ENCODE measurements around the gene KCNK15. TPM values are rescaled to one million over a fixed set of nuclear protein-coding genes. Genes with fewer than 3 reads are reported as not detected.

Gene KCNK15
- total and polyA plus RNA-seq, 9 of the 15 experiments (the other 6 are each of a cell fraction or from before 2014, with no cell fraction given) = 0.03 to 0.30 (median 0.17) TPM; not detected in 5

GRCh38 chr20:44743080-44743701, 2.5 kb upstream of the KCNK15 start (continued):
- TF ChIP-seq, protein P1, sequence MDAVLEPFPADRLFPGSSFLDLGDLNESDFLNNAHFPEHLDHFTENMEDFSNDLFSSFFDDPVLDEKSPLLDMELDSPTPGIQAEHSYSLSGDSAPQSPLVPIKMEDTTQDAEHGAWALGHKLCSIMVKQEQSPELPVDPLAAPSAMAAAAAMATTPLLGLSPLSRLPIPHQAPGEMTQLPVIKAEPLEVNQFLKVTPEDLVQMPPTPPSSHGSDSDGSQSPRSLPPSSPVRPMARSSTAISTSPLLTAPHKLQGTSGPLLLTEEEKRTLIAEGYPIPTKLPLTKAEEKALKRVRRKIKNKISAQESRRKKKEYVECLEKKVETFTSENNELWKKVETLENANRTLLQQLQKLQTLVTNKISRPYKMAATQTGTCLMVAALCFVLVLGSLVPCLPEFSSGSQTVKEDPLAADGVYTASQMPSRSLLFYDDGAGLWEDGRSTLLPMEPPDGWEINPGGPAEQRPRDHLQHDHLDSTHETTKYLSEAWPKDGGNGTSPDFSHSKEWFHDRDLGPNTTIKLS (IDR thresholded peaks at IDR 0.05; ENCODE audit: borderline replicate concordance, low read depth) = 0 out of 2 replicates have a peak, but pooled peaks have one; percentile 30
- TF ChIP-seq RBM25 (IDR thresholded peaks at IDR 0.05; ENCODE audit: low read depth, low read length, severe bottlenecking) (peak; percentile 59), PTTG1 (tag; IDR thresholded peaks at IDR 0.05; ENCODE audit: low read depth) (no peak), SMAD4 (CRISPR knock-in tag; conservative IDR thresholded peaks at IDR 0.05) (no peak)

DNA sequence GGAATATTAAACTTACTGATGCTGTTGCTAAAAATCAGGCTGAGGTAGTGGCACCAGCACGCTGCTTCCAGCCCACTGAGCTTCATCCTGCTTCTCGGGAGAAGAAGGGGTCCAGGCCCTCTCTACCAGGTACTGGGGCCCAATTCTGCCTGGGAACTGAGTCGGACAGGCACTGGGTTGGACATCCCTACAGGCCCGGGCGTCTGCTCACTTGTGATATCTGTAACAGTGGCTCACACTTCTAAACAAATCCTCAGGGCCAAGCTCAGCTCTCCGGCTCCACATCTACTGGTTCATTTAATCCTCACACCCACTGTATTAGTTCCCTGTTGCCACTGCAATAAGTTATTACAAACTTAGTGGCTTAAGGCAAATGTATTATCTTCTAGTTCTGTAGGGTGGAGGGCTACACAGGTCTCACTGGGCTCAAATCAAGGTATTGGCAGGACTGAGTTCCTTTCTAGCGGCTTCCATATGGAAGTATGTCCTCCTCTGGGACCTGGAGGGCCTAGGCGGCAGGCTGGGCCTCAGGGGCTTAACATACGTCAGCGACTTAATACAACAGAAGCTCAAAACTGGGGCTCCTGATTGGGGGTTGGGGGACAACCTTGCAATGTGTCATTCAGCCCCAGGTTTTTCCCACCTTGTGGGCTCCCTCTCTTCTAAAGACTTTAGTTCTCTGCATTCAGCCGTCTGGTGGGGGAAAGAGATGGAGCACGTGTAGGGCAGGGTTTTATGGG, 1.6 kb upstream of the KCNK15 start:
- Histone ChIP-seq H3K79me2 (ENCODE audit: control insufficient read depth, insufficient read depth, low read length) (no peaks in the 10 kb centered on the region), H4K20me1 (replicated peaks; ENCODE audit: control insufficient read depth, insufficient read depth, low read length) (no peaks in the 10 kb centered on the region), H3K4me1 (replicated peaks in 1 of 2; ENCODE audit: control insufficient read depth in 2 of 2, insufficient read depth in 2 of 2, low read length in 2 of 2) (peaks cover 3 to 10% of the 10 kb centered on the region in 2 experiments; a peak in 3 of 5 replicates), H2AFZ (ENCODE audit: low read depth, low read length) (peak overlapping the region; percentile 27; the same call in 1 of the 2 replicates), H3K9ac (ENCODE audit: insufficient read depth in 1 of 2, low read depth in 2 of 2, low read length in 2 of 2) (no peak overlapping the region), H3K27me3 (ENCODE audit: control insufficient read depth in 2 of 2, insufficient read depth in 2 of 2, low read length in 2 of 2) (peaks cover 0 to 16% of the 10 kb centered on the region in 2 experiments; a peak in 4 of 5 replicates), H3K4me2 (ENCODE audit: insufficient read depth, low read length) (no peak overlapping the region), H3K36me3 (ENCODE audit: control insufficient read depth, insufficient read depth, low read length) (no peaks in the 10 kb centered on the region), H3K9me1 (ENCODE audit: control insufficient read depth, insufficient read depth, low read length) (no peaks in the 10 kb centered on the region), H3K9me3 (replicated peaks; ENCODE audit: control insufficient read depth, insufficient read depth, low read depth, low read length) (no peaks in the 10 kb centered on the region), H3K4me3 (no peak overlapping the region), H3K27ac (ENCODE audit: extremely low read depth, low read depth, low read length) (no peak overlapping the region)
- WGBS (ENCODE audit: insufficient coverage, low coverage, missing lambda C conversion rate) = 53% methylated on average over 10 of the region's 12 CpGs
- no peak for FAIRE-seq
- no TSS peak for BruUV-seq (replicated peaks)
- in situ Hi-C loops (cut with MboI) (loop anchor here (5.0 to 10.0 kb wide), 2 partner anchors 57 to 121 kb away; no protein-coding TSS in a partner anchor), intact Hi-C loops (cut with micrococcal nuclease) (no loop called here)
- POLR2A ChIA-PET = interaction anchor here (0.6 kb wide), 2 partner anchors 211 to 386 kb away, joined by 3 read pairs; no protein-coding TSS in a partner anchor
- DNase-seq (ENCODE audit: extremely low read depth in 1 of 4, low spot score in 3 of 4) = no peak
- CTCF ChIA-PET (ENCODE audit: low intra/inter-chr PET ratio) = interaction anchor here (0.7 kb wide), 1 partner anchor 368 kb away, joined by 3 read pairs; no protein-coding TSS in a partner anchor
- ATAC-seq = no peak
- TF ChIP-seq ZNF561 (CRISPR knock-in tag; conservative IDR thresholded peaks at IDR 0.05) = no peak
- TF ChIP-seq CBFA2T3 (IDR thresholded peaks at IDR 0.05) = no peak
- no peak for TF ChIP-seq HDGF (IDR thresholded peaks at IDR 0.05)
- no peak for TF ChIP-seq FIP1L1 (IDR thresholded peaks at IDR 0.05; ENCODE audit: low read depth, low read length, poor library complexity, severe bottlenecking)
- TF ChIP-seq HLTF (IDR thresholded peaks at IDR 0.05) = no peak
- TF ChIP-seq, protein P2, sequence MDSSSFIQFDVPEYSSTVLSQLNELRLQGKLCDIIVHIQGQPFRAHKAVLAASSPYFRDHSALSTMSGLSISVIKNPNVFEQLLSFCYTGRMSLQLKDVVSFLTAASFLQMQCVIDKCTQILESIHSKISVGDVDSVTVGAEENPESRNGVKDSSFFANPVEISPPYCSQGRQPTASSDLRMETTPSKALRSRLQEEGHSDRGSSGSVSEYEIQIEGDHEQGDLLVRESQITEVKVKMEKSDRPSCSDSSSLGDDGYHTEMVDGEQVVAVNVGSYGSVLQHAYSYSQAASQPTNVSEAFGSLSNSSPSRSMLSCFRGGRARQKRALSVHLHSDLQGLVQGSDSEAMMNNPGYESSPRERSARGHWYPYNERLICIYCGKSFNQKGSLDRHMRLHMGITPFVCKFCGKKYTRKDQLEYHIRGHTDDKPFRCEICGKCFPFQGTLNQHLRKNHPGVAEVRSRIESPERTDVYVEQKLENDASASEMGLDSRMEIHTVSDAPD (CRISPR knock-in tag; IDR thresholded peaks at IDR 0.05) = no peak
- TF ChIP-seq, protein P3, sequence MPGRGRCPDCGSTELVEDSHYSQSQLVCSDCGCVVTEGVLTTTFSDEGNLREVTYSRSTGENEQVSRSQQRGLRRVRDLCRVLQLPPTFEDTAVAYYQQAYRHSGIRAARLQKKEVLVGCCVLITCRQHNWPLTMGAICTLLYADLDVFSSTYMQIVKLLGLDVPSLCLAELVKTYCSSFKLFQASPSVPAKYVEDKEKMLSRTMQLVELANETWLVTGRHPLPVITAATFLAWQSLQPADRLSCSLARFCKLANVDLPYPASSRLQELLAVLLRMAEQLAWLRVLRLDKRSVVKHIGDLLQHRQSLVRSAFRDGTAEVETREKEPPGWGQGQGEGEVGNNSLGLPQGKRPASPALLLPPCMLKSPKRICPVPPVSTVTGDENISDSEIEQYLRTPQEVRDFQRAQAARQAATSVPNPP (IDR thresholded peaks at IDR 0.05; ENCODE audit: borderline replicate concordance, insufficient read depth, insufficient read length) = no peak
- no peak for TF ChIP-seq RFX7 (CRISPR knock-in tag; IDR thresholded peaks at IDR 0.05)
- no peak for TF ChIP-seq ZNF511 (CRISPR knock-in tag; IDR thresholded peaks at IDR 0.05)
- no peak for TF ChIP-seq JUNB (CRISPR knock-in tag; conservative IDR thresholded peaks at IDR 0.05)
- TF ChIP-seq ZNF778 (CRISPR knock-in tag; IDR thresholded peaks at IDR 0.05) = no peak
